NCI-H187 treated with DMSO at 0.1 percent for 48 hours (cell line): ENCODE measurements around the gene MTCL1.

Experiments
- DNase-seq: peaks from one replicate; lab custom pipeline; 2025; lab: John Stamatoyannopoulos, UW

The MTCL1 gene

DNA sequence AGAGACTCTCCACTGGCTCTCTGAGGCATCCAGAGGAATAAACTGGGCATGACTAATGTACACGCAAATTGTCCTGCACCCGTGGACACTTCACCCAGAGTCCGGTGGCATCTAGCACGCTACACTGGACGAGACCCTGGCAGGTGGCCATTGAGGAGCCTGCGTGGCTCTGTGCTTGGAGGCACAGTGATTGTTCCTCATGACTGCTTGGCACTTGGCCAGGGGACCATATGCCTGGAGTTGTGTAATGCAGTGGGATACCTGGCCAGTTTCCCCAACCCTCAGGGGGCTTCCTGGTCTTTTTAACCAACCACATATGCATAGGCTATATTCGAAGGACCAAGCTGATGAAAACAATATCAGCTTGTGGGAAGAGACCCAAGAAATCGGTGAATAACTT lies 66.6 kb downstream of the MTCL1 start:
- no peak for DNase-seq

DNA sequence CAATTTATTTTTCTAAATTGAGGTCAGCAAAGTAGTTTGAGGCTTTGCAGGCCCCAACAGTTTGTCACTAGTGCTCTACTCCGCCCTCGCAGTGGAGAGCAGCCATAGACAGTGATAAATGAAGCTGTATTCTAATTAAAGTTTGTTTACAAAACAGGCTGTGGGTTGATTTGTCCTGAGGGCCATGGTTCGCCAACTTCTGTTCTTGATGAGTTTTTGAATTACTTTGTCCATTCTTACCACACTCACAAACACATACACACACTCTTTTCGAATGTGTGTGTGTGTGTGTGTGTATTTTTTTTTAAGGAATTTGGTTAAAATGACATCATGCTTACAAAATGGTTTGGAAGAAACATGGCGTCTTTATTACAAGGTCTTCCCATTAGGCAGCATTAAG lies 68.6 kb downstream of the MTCL1 start:
- no peak for DNase-seq

DNA sequence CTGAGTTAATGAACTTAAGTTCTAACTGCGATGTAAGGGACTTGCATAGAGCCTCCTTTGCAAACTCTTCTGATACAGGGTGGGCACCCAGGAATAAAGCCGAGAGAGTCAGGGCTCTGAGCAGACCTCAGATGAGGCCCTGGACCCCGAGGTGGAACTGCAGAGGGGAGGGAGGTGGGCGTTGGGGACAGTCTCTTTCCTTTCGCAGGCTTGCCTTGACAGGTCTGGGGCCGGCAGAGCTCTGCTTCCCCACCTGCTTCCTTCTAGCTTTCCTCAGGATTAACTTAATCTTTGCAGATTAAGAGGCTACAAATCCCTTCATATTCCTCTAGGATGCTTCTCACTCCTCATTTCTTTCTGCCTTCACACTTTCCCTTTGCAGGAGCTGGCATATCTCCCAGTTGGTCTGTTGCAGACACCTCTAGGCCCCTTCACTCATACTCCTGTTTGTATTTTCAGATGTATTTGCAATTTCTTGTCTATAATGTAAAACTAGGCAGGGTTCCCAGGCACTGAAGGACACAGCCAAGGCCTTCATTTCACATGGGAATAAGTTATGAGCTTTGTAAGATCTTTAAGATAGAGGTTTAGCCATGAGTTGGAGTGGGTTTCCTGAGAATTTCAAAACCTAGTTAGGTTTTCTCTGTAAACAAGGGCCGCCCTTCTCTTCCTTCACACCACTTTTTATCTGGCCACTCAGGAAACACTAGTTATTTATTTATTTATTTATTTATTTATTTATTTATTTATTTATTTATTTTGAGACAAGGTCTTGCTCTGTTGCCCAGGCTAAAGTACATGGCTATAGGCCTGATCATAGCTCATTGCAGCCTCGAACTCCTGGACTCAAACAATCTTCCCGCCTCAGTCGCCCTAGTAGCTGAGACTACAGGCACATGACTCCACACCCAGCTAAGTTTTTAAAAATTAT lies 70.9 kb downstream of the MTCL1 start:
- DNase-seq = no peak

DNA sequence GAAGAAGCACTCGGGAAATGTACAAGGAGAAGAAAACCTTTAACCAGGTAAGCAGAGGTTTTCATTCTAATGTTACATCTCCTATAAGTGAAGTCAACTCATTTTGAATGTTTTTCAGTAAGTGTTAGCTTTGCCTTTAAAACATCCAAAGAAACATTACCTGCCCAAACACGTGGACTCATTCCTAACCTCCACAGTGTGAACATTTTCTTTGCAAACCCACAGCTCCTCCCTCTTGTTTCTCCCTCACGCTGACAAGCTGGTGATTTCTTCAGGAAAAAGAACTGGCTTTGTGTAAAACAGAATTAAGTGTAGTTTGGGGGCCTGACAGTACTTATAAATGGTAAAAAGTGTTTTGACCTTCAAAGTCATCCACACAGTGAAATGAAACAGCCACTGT lies 72.5 kb downstream of the MTCL1 start:
- DNase-seq = no peak

DNA sequence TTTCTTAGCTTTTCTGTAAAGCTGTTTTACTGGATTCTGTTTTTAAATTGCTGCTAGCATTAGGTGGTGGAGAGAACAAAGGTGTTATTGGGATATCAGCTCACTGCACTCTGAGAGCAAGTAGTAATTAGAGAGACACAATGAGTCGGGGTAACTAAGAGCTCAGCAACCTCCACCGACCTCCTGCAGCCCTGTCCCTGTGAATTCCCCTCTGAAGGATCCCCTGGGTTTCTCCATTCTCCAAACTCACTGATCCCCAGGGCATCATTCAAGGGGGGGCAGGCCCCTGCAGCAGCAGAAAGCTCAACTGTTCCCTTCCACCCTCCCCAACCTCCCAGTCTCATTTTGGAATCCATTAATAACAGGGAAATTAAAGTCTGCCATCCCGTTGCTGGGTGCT lies 73.0 kb downstream of the MTCL1 start:
- DNase-seq = no peak

DNA sequence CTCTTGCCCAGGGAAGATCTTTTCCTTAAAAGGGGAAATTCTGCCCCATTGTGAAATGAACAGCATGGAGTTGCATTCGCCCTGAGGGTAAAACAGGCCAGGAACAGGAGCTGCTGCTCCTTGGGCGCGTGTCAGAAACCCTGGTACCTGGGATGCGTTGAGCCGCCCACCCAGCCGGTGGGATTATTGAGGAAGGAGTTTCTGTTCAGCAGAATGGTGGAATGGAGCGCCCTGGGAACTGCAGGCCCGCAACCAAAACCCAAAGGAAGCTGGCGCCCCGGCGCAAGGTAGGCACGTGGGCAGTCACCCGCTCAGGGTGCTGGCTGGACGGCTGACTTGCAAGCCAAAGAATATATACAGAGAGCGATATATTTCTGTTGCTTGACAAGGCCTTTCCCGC lies 73.5 kb downstream of the MTCL1 start:
- no peak for DNase-seq

DNA sequence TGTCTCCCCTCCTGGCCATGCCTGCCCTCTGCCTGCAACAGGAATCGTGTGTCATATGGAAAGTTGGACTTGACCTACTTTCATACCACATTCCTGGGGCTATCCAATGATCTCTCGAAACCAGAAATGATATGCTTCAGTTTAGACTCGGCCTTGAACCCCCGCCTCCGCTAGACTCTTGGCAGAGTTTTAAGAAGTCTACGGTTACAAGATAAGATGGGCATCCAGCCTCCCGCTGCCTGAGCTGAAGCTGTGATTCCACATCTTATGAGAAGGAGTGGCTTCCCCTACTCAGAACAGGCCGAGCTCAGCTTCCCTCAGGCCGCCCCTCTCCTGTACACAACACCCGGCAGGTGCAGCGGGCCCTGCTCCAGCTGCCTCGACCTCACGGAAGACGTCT lies 73.9 kb downstream of the MTCL1 start:
- no peak for DNase-seq

DNA sequence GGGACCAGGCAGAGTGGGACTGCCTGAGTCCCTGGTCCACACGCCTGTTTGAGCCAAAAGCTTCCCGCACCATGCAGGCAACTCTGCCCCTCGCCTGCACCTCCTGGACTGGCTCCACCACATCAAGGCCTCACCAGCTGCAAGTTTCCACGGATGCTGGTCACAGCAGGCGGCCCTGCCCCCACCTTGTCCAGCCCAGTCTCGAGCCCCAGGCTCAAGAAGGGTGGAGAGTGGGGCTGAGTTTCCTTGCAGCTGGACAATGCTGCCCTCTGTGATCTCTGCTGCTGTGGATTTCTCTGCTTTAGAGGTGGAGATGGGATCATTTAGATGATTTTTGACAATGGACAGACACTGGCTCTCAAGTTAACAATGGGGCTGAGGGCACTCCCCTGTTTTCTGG lies 74.9 kb downstream of the MTCL1 start:
- no peak for DNase-seq

DNA sequence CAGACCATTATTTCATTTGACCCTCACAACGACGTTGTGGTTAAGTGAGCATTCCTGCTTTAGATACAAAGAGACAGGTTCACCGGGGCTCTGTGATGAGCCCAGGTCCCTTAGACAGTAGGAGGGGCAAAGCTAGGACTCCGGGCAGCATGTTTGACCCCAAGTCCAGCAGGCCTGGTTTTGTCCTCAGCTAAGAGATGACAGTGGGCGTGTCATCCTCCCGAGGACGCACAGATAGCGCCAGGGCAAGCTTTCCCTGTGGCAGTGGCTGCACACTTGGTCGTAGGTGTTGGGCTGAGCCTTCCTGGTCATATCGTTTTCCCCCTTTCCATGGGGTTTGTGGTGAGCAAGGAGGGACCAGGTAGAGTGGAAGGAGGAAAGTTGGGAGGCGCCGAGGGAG lies 76.3 kb downstream of the MTCL1 start:
- DNase-seq = no peak

DNA sequence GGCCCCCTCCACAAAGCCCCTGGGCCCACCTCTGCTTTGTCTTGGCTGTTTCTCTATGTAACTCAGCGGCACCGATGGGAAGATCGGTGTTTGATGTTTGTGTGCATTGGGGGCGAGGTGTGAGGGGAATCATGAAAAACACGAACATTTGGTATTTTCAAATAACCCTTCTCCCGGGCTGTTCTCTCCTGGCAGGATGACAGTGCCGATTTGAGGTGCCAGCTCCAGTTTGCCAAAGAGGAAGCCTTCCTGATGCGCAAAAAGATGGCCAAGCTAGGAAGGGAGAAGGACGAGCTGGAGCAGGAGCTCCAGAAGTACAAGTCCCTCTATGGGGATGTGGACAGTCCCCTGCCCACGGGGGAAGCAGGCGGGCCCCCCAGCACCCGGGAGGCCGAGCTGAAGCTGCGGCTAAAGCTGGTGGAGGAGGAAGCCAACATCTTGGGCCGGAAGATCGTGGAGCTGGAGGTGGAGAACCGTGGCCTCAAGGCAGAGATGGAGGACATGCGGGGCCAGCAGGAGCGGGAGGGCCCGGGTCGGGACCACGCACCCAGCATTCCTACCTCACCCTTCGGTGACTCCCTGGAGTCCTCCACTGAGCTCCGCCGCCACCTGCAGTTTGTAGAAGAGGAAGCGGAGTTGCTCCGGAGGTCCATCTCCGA lies 78.1 kb downstream of the MTCL1 start:
- no peak for DNase-seq

DNA sequence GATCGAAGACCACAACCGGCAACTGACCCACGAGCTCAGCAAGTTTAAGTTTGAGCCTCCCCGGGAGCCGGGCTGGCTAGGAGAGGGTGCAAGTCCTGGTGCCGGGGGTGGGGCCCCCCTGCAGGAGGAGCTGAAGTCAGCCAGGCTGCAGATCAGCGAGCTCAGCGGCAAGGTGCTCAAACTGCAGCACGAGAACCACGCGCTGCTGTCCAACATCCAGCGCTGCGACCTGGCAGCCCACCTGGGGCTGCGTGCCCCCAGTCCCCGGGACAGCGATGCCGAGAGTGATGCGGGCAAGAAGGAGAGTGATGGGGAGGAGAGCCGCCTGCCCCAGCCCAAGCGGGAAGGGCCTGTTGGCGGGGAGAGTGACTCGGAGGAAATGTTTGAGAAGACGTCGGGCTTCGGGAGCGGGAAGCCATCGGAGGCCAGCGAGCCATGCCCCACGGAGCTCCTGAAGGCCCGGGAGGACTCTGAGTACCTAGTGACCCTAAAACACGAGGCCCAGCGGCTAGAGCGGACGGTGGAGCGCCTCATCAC lies 78.7 kb downstream of the MTCL1 start:
- no peak for DNase-seq

DNA sequence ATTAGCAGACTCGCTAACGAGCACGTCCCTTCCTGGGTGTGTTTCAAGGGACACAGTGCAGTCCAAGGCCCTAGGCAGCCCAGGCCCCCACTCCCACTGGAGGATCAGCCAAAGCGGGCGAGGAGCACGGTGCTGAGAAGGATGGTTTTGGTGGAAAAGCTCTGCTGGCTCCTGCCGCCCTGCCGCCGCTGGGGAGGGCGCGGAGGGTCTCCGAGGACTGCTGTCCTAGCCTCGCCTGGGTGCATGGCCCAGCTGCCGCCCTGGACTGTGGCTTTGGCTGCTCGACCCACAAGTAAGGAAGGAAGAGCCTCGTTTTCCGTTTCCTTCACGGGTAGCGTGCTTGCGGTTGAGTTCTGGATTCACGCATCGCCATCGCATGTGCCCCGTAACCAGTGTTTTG lies 79.9 kb downstream of the MTCL1 start:
- DNase-seq = no peak

DNA sequence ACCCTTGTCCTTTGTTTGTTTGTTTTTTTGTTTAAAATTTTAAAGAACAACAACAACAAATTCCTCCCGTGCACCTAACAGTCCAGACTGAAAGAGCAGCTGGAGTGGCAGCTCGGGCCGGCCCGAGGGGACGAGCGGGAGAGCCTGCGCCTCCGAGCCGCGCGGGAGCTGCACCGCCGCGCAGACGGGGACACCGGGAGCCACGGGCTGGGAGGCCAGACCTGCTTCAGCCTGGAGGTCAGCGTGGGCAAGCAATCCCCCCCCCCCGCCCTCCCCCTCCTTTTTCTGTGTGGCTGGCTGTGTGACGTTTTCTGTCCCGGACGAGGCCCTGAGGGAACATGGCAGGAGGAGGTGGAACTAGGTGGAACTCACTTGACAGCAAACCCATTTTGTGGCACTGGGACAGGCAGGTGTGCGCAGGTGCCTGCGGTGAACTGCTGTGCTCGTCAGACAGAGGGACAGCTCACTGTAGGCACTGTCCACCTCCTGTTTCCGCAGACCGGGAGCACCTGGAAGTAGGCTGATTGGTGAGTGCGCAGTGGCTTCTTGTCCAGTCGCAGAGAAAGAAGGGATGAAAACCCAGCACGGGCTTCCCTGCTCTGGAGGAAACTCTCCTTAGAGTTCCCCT lies 80.6 kb downstream of the MTCL1 start:
- DNase-seq = no peak

DNA sequence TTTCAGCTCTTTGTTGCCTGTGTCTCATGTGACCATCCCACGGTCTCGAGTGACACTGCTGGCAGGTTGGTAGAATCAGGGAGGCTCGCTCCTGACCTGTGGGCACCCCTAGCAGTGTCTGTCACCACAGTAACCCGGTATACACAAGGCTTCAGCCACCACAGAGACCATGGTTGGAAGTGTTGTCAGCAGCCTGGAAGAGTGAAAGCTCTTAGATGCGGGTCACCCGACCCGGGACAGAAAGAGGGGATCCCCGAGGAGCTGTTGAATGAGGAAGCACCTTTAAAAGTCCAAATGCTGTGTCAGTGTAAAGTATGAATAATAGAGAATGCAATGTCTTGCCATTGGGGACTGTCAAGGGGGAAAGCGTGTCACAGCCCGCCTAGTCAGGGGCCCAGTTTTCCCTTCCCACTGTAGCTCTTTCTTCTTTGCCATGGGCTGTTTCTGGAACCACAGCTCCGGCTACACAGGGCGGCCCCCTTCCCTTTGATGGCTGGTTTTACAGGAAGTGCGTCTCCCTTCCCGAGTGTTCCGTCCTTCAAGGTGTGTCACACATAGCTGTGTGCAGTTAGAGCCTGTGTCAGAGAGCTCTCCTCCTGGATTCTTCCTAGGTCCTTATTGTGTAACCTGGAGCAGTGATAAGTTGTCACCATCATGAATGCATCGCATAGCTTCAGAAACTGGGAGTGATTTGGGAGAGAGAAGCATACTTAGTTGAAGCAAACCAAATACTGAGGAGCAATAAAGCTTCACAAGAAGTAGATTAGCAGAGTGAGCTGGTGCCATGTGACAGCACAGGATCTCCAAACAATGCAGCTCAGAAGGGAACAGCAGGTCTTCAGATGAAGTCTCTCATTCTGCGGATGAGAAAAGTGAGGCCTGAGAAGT lies 81.4 kb downstream of the MTCL1 start:
- no peak for DNase-seq

DNA sequence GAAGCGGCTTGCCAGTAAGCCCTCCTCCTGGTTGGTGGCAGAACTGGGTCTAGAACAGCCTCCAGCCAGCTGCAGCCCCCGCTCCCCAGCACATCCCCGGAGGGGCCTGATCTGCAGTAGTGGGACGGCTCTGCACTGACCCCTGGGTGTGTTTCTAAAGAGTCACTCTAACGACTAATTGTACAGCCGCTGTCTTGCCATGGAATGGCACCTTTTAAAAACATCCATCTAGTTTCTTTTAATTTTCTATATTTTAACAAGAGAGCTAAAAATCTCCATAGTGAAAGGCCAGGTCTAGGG lies 82.0 kb downstream of the MTCL1 start:
- no peak for DNase-seq

DNA sequence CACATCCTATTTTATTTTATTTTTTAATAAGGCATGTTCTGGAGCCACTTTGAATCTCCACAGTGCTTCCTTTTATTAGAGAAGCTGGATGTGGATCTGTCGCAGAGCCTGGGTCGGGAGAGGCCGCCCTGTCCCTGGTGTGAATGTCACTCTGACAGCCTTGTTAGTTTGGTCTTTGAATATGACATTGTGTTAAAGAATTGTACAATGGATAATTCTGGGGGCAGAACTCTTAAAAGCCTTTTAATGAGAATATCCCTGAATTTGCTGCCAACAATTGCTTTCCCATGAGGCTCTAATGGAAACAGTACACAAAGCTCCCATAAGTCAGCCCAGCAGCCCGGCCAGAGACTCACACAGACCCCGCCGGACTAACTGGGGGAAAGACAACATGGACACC lies 82.4 kb downstream of the MTCL1 start:
- no peak for DNase-seq

DNA sequence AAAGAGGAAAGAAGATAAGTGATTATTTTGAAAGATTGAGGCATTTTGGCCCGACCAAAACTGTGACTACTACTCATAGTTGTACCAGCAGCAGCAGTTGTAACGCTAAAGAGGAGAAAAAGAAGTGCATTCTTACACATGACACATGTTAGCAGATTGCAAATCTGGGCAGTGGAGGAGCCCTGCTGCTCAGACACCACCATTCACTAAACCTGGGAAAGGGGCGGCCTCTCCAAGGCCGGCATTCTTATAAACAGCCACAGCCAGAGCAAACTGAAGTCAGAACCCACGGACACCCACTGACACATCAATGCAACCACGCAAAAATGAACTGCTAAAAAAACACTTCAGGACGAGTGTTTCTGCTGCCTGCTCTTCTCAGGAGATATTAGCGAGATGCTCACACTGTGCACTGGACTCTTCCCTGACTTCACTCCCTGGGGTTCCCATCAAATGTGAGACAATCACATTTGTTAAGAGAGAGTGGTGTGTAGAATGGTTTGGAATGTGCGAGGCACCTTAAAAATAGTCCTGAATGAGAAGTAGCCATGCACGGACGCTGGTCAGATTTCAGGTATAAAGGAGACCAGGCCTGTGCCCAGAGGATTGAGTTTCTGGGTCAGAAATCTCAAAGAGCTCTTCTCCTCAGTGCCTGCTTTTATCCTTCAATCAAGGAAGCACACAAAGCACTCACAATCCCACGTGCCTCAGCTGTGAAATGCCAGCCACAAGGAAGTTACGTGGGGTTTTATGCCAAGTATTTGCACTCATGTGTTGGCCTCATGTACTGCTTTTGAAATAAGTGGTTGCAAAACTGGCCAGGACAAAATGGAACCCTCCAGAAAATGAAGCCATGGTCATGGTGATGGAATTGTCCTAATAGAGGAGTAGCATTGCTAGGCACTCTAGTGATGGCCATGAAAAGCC lies 83.4 kb downstream of the MTCL1 start:
- no peak for DNase-seq

DNA sequence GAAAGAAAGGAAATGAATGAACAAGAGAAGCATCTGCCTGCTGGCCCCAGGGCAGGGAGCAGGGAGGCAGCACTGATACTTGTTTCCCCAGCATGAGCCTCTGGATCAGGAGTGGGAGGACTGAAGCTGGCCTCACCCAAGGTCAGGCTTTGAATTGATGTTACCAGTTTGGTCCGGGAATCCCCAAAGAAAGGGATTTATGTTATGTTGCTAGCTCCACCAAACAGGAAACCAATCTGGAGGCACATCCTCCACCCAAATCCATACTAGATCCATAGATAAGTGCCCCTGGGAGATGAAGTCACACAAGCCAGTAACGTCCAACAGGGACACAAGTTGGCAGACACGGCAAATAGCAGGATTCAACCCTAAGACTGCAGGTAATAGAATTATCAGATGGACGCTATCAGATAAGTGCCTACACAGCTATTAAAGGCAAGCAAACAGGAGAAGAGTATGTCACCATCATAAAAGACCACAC lies 85.9 kb downstream of the MTCL1 start:
- no peak for DNase-seq

DNA sequence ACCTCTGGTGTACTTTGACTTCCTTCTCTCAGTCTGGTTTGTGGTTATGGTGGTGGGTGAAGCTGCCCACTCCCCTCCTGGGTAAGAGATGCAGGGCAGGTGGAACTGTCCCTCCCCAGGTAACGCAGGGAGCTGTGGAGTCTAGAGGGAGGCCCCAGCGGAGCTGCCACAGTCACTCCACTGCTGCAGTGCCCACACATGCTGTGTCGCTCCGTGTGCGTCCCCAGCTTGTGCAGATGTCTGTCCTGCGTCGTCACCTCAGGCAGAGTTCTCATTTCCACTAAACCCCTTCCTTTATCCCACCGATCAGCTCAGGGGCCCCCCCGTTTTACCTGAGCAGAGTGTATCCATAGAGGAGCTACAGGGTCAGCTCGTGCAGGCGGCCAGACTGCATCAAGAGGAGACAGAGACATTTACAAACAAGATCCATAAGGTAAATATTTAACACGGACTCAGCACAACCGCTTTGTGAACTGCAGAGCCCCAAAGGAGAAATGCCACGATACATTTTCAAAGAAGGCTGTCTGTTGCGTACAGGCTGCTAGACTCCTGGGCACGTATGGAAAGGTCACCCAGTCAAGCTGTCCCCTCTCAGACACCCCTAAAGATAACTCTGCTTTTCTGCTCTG lies 87.4 kb downstream of the MTCL1 start:
- DNase-seq = no peak

DNA sequence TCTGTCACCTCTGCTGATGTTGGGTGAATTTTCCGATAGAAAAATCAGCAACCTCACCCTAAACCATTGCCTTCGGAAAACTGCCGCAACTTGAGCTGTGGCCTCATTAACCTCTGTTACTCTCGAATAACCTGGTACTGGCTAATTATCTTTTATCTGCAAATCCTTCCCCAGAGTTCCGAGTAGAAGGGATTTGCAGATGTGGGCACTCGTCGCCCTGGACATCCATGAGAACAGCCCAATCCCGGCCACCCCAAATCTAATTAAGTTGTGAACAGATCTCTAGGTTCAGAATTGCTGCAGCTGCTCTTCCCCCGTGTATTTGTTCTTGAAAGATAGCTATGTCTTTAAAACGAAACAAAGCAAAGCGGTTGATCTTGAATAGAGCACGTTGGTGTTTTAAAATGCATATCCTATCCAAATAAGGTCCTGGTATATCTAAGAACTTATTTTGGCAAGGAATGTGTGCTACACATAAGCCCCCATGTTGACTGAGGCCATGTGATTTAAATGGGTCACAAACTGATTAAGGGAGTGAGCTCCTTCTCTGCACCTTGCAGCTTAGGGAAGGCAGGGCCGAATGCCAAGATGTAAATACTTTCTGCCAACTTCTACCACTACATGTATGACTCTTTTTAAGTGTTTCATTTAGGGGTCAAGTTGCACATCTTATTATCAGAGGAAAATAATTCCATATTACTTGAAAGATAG lies 88.2 kb downstream of the MTCL1 start:
- no peak for DNase-seq
